DMS79 (cell line): ENCODE measurements around the gene UTP25.
A peak's percentile ranks its signal among the peaks of the same experiment; 100 is the strongest.

Experiments
- DNase-seq: peaks from one replicate; lab custom pipeline; 2025; lab: John Stamatoyannopoulos, UW

The UTP25 gene

DNA sequence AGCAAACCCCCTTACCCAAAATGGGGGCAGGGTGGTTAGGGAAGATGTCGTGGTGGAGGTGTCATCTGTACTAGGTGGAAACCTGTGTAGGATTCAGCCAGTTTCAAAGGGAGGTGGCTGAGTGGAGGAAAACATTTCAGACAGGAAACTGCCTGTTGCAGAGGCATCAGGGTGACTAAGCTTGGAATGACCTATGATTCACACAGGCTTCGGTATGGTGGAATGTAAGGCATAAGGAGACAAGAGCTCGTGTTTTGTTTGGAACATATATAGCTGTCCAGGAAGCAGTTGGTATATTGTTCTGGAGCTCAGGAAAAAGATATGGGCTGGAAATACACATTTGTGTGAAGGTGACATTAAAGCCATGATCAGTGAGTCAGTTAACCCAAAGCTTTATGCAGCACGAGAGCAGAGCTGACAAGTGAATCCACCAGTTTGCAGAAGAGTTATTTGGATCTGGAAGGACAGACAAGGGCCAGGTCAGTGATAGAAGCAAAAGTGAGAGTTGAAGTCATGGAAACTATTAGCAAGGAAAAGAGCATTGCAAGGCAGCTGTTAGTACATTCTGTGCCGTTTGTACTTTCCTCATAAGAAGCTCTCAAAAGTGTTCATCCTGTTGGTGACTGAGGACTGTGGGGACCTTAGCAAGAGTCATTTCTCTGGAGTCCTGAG lies 12.2 kb downstream of the UTP25 start:
- DNase-seq = no peak

DNA sequence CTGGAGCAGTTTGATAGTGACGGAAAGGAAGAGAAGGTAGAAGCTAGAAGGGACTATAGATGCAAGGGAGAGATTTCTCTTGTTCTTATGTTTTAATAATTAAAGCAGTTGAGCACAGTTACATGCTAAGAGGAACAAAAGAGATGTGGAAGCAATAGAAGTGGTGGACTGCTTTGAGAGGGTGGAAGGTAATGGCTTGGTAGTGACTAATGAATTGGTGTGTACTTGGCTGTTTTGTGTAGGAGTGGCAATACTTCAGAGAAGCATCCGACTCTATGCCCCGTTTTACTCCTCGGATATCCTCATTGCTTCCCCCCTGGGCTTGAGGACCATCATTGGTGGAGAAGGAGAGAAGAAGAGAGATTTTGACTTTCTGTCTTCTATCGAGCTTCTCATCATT lies 12.8 kb downstream of the UTP25 start:
- DNase-seq = no peak

DNA sequence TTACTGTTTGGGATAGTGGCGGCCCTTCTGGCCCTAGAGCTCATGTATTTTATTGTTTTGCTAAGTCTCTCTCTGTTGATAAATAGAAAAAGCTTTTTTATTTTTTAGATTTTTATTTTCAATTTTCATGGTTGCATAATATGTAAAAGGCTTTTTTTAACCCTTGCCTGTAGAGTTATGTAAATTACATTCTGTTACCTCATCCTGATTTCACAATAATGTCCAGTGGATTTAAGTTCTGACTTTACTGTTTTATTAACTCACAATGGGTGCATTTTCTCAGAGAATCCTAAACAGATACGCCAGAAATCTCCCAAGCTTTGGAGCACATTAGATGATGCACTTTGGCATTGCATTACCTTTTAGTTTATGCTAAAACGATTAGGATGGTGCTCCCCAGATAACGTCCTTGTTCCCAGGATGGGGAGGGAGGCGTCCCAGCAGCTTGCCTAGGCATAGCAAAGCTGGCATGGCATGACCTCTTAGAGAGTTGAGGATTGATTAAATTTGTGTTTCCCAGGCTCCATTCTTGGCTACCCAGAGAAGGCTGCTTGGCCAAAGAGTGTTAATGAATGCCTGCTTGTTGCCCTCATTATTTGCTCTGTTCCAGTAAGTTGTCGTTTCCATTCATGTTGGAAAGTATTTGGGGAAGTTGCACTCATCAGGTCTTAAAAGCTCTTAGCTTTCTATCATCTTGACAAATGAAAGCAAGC lies 17.1 kb downstream of the UTP25 start:
- peak; percentile 96 for DNase-seq

DNA sequence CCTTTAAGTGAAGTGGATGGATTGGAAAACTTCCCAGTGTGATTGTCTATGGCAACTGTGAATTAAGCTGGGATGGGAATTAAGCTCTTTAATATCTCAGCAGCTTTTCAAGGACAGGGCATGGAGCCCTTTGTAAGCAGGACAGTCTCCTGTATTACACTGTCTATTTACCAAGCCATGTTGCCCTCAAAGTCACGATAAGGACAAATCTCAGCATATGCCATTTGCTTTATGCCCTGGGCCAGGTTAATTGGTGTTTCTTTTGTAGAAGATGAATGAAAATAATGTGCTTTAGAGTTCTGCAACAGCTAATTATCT lies 17.6 kb downstream of the UTP25 start:
- no peak for DNase-seq

DNA sequence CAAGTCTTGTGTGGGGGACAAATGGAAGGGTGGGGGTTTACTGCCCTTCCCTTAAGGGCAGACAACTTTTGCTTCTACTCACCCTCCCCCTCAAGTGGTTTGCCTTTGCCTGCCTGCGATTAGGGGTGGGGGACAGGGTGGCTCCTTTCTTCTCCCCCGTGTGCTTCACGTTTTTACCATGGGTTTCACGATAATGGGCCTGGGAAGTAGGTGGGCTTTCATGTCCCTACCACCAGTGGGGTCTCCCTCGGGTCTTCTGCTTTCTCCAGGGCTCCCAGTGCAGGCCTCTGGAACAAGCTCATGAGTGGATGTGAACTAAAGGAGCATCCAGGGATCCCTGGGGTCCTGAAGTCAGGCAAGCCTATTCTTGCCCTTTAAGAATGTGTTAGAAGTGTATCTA lies 21.6 kb downstream of the UTP25 start:
- no peak for DNase-seq

DNA sequence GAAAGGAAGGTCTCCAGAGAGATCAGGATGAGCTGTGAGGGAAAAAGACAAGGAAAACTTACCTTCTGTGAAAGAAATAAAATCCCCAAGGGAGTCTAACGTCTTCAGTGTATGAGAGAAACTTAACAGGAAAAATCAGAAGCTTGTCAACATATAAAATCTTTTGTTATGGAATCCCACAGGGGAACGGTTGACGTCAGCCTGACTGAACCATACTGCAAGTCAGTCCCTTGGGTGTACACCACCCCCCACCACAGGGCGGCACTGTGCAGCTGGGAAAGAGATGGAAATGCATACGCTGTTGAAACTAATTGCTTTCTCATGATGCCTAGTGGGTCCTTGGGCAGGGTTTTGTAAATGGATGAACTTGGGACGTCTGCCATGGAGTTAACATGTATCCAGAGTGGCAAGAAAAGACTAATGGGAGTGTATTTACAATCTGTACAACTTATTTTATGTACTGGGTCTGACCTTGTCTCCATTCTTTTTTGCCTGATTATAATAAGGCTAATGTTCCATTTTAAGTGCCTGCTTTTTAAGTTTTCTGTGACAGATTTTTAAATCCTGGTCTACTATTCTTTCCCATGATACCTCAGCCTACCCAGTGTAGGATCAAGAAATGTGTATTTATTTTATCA lies 22.7 kb downstream of the UTP25 start:
- no peak for DNase-seq

DNA sequence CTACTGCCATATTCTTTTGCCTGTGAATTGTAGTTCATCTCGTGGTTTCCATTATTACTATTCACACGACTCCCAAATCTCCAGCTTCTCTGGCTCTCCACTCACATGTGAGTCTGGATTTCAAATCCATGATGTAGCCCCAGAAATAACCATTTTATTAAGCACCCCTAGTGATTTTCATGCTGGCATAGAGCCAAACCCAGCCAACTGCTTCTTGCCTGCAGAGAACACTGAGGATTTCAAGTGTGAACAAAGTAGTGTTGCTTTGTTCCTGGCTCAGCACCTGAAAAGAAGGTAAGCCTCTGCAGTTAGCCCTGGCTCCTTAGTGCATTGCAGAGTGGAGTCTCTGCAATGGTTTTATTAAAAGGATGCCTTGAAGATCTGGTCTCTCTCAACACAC lies 25.9 kb downstream of the UTP25 start:
- peak; percentile 55 for DNase-seq

DNA sequence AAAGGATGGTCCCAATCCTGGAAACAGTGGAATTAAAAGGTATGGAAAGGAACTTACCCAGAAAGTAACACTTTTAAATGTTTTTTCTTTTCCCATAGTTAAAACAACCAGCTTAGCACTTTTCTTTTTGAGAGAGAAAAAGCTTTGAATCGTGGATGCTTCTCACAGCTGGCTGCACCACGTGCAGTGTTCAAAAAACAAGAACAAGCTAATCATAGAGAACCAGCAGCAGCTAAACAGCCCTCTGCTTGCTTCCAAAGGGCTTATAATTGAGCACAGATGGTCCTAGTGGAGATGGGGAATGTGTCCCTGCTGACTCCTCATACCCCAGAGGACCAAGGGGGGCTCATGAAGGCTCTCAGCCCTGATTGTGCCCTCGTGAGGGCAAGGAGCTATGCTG lies 26.4 kb downstream of the UTP25 start:
- DNase-seq = no peak

DNA sequence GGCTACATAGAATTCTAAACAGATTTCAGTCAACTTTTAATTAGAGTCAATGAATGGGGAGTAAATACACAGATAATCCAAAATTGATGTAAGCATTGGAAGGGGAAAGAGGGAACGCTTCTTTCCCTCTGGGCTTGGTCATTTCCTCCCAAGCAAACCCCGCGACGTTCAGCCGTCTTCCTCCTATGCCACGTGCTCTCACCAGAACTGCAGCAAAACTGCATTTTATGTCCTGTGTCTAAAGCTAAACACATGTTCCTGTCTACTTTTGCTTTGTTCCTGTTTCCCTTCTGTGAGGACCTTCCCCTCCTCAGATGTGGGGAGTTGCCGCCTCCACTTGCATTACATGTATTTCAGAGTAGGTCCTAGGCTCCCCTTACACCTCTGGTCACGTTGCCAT lies 27.2 kb downstream of the UTP25 start:
- no peak for DNase-seq

DNA sequence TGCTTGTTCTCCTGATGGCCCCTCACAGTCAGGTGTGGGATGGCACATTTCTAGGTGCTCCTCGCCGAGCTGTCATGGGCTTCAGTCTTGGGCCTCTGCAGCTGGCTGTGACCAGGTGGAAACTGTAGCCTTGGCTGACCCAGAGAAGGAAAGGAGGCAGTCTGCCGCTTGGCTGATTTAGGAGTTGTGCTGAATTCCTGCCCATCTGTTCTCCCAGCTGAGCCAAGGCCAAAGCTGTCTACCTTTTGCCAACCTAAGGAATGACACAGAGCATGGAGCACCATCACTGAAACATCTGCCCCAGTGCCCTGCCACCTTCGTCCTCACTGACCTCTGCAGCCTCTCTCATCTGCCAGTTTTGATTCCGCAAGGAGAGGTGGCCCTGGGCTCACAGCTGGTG lies 27.9 kb downstream of the UTP25 start:
- DNase-seq = no peak

DNA sequence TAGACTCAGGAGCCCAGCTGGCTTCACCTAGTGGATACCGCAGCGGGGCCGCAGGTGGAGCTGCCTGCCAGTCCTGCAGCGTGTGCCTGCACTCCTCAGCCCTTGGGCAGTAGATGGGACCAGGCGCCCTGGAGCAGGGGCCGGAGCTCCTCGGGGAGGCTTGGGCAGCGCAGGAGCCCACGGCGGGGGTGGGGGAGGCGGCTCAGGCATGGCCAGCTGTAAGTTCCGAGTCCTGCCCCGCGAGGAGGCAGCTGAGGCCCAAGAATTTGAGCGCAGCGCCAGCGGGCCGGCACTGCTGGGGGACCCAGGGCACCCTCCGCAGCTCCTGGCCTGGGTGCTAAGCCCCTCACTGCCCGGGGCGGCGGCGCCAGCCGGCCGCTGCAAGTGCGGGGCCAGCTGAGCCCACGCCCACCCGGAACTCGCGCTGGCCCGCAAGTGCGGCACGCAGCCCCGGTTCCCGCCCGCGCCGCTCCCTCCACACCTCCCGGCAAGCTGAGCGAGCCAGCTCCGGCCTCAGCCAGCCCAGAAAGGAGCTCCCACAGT lies 30.9 kb downstream of the UTP25 start:
- DNase-seq = no peak

DNA sequence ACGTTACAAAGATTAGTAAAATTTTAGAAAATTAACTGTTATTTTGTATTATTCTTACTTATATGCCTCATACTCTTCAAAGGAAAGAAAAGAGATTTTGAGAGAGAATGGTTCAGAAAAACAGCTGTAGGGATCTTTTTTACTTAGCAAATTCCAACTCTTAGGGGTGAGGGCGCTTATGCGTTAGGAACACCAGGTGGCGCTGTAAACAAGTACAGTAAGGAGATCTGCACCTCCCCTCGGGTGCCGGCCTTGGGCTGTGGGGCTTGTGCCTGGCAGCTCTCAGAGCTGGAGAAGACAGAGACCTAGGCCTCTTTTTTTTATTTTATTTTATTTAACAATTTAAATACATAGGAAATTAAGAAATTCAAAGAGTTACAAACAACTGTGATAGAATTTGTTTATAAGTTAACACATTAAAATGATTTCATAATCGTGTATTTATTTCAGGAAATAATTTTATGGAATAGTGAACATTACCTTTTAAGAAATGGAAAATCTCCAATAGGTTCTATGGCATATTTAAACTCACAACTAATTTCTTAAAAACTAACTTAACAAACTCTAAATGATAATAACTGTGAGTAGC lies 32.6 kb downstream of the UTP25 start:
- DNase-seq = peak; percentile 73

DNA sequence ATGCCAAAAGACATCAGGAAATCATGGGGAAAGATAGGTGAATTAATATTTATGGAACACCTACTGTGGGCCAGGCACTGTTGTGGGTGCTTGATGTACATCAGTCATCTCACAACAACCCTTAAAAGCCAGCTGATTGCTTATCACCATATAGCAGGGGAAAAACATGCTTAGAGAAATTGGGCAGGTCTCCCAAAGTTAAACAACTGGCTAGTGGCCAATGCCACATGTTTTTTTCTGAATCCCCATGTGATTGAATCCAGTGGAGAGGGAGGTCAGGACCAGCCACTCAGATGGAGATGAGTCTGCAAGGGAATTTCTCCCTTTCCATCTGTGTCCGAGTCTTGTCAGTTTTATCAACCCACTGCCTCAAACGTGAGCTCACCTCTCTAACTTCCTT lies 33.5 kb downstream of the UTP25 start:
- DNase-seq = no peak

DNA sequence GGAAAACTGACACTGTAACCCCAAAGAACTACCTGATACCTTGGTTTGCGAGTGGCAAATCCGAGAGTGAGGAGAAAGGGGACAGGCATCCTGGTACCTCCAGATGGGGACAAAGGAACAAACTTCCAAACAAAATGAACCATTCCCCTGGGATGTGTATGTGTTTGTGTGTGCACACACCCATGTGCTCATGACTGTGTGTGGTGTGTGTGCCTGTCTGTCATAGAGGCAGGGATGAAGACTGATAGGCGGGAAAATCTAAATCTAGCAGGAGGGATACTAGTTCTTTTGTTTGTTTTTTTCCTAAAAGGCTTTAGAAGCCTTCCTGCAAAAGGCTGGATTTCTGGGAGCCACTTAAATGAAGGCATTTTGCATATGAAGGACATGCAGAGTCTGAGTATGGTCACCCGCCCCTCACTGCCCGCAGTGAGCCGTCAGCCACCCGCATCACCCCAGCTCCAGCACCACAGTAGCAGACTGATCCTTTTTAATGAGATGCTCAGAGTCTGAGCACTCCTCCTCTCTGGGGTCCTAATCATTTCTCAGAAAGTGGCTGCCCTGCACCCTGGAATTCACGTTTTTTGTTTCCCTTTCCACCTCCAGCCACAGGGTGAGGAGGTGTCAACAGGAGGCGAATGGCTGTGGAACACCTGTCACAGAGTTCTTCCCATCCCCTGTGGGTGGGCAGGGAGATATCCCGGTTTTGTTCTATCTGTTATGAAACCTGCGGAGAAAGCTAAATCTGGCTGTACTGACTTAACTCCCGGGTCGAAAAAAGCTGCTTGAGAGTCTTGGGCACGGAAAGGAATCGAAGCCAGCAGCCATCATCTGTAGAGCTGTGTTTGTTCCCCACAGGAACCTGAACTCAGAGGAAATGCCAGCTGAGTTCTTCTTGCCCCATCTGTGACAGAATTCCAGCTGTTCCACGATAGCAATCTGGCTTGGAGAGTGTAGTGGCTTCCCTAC lies 34.9 kb downstream of the UTP25 start:
- no peak for DNase-seq

DNA sequence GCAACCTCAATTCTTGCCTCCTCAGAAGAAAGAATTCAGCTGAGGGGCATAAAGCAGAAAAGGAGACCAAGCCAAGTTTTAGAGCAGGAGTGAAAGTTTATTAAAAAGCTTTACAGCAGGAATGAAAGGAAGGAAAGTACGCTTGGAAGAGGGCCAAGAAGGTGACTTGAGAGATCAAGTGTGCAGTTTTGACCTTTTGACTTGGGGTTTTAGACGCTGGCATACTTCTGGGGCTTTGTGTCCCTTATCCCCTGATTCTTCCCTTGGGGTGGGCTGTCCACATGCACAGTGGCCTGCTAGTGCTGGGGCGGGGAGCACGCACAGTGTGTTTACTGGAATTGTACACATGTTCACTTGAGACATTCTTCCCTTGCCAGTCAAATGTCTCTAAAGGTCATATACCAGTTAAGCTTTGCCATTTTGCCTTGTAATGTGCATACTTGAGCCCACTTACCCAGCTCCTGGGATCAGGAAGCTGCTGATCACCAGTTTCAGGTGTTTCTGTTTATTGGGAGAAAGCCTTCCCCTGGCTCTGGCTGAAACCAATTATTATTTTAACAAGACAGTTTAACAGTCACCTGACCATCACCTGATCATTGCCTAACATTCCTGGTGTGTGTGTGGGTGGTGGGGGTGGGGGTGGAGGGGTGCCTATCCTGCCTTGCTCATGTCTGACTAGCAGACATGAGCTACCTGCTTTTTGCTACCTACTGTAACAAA lies 36.2 kb downstream of the UTP25 start:
- DNase-seq = no peak

DNA sequence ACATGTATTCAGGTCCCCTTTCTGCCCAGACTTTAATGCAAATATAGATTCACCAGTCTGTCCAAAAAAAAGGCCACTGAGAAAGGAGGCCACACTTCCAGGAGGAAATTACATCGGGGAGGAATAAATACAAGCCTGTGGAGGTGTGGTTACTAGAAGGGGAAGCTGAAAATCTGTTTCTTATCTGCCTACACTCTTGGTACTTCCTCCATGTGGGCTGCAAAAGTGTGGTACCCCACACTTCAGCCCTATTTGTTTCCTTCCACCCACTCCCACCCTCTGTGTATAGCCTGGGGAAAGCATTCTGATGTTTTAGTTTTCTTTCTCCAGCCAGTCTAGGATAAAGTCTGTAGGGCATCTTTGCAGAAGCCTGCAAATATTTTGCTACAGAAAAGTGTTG lies 38.4 kb downstream of the UTP25 start:
- DNase-seq = no peak

DNA sequence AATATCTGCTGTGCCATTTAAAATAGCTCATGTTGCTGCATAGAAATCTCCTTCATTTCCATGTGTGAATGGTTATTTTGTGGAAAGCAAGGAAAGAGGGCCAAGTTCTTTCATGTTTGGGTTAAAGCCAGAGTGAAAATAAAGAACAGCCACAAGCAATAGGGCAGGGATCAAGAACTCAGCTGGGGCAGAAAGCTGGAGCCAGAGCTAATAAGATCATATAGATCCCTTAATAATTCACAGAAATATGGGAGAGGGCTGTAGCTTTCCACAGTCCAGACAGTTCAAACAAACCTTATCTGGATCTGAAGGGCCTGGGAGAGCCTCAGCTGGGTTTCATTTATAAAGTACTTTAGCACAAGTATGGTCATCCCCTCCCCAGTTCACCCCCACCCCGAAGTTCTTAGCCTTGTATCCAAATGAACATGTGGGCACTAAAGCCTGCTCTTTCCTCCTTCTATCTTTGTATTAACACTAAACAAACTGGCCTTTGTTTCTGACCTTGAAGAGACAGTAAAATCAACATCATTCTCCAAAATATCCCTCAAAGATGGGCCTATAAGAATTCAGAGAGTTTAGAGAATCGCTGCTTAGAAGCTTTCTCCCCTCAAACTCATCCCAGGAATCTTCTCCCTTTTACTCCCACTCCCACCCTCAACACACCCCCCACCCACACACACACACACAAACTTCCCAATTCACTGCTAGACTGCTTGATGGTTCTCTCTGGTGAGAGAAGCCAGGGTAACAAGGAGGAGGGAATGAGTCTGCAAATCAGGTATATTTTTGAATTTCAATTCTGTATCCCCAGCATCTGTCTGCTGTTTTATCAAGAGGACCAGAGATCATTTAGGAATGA lies 41.7 kb downstream of the UTP25 start:
- no peak for DNase-seq

DNA sequence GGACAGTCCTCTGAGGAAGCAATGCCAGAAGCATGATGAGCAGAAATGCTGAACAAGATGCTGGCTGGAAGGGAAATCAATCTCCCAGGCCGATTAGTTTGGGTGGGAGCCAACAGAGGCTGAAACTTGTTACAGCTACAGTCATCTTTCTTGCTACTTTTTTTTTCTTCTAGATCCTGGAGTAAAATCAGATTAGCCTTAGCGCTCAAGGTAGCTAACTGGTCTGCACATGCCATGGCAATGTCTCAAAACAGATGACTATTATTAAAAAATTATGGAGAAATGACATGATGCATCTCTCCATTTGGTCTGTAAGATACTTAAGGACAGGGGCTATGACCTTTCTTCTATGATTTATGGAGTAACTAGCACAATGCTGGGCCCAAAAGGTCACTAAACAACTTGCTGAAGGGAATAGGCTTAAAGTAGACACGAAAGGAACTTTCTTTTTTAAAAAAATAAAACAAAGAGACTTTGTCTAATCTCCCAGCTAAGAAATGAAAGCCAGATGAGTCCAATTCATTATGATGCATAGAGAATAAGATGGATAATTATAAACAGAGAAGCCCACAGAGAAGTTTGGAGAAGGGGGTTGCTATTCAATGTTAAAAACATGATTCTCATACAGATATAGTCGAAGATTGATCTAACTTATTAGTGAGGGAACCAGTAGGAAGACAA lies 42.5 kb downstream of the UTP25 start:
- DNase-seq = no peak

DNA sequence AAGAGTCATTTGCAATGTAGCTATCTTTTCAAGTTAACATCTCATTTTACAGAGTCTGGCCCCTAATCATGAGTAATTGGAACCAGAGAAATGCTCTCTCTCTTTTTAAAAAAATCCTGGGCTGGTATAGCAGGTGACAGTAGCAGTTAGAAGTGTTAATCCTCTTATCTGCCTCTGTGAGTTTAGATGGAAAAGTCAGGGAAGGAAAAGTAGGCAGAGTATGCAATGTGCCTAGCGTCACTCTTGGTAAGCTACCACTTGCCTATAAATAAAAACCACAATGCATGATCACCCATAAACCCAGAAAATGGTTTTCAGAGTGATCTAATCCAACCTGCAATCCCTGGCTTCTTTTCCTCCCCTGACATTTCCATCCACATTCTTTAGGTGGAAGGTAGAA lies 43.2 kb downstream of the UTP25 start:
- no peak for DNase-seq

DNA sequence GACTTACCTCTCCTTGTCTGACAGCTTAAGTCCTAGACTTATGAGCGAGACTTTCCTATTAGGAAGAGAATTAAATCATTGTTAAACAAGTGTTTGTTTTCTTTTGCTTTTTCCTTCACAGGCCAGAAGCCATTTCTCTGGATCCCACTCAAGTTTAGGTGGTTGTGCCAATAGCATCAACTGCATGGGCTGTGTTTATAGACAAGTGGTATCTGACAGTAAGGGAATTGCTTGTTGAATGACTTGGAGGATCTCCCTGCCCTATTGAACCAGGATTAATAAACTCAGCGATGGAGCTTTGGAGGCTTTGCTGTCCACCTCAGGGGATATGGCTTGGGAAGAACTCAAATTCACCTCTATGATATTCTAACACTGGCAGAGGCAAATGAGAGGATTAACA lies 43.7 kb downstream of the UTP25 start:
- DNase-seq = no peak
